ENCODE results near the gene TMEM107.
A peak's percentile ranks its signal among the peaks of the same experiment; 100 is the strongest.

The TMEM107 gene

GRCh38 chr17:8148560-8148959 lies 27.6 kb downstream of the TMEM107 start:
- no peak for DNase-seq

- no peak for DNase-seq
Observed at GRCh38 chr17:8147805-8148404, 28.3 kb downstream of the TMEM107 start.

GRCh38 chr17:8147141-8147804 lies 28.9 kb downstream of the TMEM107 start:
- no peak for DNase-seq

DNA sequence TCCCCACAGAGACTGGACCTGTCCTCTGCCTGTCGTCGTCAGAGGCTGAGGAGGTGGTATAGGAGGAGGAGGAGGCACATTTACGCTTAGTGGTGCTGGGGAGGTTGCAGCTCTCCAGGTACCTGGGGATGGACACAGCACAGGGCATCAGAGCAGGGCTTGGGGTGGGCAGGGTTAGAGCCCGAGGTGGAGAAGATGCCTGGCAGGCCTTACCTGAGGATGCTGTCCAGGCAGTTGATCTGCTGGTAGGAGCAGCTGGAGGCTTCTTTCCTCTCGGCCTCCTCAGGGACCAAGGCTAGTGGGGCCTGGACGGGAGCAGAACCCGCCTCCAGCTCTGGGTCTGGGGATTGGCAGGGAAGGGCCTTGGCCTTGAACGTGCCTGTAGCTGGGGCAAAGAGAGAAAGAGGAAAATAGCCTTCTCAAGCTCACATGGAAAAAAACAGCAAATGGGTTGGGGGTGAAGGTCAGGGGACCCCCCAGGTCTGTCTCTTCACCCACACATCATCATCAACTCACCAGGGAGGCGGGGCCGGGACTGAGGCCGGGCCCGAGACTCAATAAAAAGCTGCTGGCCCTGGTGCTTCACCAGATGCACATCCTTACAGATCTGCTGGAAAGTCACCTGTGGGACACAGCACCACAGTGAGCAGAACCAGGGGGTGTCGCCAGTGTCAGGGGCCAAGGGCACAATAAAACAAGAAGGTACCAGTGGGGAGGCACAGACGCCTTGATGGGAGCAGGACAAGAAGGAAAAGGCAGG lies 29.6 kb downstream of the TMEM107 start:
- no peak for DNase-seq

DNA sequence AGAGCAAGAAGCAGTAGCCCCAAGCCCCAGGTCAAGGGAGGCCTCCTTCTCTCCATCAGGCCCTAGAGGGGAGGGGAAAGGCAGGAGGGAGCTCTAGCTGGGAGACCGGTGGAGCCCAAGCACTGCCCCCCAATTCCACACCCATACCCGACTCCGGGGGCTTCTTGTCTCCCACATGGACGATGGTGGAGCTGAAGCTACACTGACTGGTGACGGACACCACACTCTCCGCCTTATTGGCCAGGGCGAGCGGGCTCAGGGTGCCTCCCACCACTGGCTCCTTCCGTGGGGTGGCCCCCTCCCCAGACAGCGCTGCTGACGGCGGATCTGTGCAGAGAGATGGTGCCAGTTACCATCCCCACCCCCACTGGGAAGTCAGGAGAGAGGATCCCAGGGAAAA lies 30.4 kb downstream of the TMEM107 start:
- no peak for DNase-seq

- no peak for DNase-seq
Observed at GRCh38 chr17:8144401-8145231, 31.6 kb downstream of the TMEM107 start.

DNA sequence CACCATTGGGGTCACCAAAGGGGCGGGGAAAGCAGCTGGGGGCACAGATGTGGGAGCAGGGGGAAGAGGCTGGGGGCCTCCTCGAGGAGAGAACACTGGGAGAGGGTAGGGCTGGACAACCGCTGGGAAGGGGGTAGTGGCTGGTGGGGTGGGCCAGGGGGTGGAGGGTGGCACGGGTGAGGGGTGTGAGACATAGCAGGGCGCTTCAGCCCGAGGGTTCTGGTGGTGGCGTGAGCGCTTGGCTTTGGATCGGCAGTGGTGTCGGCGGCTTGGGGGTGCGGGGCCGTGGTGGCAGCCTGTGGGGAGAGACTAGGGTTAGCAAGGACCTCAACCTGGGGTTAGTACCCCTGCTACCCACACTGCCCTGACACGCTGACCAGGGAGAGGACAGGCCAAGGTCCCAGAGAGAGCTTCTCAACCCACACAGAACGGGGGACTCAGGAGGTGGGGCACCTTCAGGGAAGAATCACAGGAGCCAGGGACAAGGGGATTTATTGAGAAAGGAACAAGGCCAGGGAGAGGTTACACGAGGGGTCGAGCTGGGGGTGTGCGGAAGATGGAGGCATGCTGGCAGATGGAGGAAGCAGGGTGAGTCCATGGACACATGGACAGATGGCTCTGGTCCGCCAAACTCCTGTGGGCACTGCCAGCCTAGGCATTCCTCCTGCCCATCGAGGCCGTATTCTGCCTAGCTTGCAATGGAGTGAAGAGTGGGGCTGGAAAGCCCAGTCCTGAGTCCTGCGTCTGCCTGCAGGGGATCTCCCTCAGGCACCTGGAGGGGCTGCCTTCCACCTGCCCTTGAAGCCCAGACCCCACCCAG lies 32.4 kb downstream of the TMEM107 start:
- no peak for DNase-seq

GRCh38 chr17:8142887-8143580 lies 33.1 kb downstream of the TMEM107 start:
- no peak for DNase-seq

GRCh38 chr17:8142158-8142886 lies 33.9 kb downstream of the TMEM107 start:
- DNase-seq: no peak

GRCh38 chr17:8141741-8142140 lies 34.4 kb downstream of the TMEM107 start:
- no peak for DNase-seq

GRCh38 chr17:8141045-8141444 lies 35.1 kb downstream of the TMEM107 start:
- DNase-seq: no peak

- DNase-seq: no peak
Observed at GRCh38 chr17:8140065-8141029, 35.8 kb downstream of the TMEM107 start.

DNA sequence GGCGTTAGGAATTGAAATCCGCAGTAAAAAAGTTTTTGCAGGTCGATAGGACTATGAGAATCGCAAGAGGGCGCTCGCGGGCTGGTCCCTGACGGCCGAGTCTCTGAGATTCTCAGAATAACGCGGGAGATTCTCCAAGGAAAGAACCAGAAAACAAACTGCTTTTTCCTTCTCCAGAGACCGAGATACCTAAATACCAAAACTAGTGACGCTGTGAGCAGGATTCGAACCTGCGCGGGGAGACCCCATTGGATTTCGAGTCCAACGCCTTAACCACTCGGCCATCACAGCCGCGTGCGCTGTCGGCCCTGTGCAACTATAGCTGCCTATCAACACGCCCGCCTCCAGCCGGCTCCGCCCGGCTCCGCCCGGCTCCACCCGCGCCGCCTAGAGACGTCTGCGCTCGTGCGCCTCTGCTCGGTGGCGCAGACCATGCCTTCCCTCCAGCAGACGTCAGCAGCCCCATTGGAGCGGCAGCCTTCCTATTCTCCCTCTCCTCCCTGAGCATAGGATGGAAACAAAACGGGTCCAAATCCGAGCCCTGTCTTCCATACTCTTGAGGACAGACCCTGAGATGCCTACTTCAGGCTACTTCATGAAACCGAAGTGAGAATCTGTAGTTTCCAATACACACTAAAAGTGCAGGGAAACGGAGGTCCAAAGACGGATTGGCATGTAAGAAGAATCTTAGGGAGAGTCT lies 37.4 kb downstream of the TMEM107 start:
- DNase-seq: peak; percentile 92

- DNase-seq: no peak
Observed at GRCh38 chr17:8138374-8138671, 37.9 kb downstream of the TMEM107 start.

GRCh38 chr17:8137645-8138373 lies 38.4 kb downstream of the TMEM107 start:
- DNase-seq: no peak

- DNase-seq: no peak
Observed at GRCh38 chr17:8133941-8134340, 42.2 kb downstream of the TMEM107 start.

GRCh38 chr17:8133399-8133798 lies 42.8 kb downstream of the TMEM107 start:
- DNase-seq: no peak

GRCh38 chr17:8131844-8132441 lies 44.2 kb downstream of the TMEM107 start:
- DNase-seq: no peak
